Osteoblast (primary cell): Measurements from ENCODE around the gene ZBTB39. TPM values are rescaled to one million over a fixed set of nuclear protein-coding genes. Genes with fewer than 3 reads are reported as not detected.

Source experiments
- DNase-seq: peaks from one replicate; pipeline ENCODE4 v3.0.0; 2011; ENCODE audit warnings: low spot score, mixed read lengths; ENCODE audit not compliant: insufficient read length; ENCODE audit errors: missing footprints
- H2AFZ ChIP-seq: 2 replicates; pipeline ENCODE4 v1.6.0; 2011; ENCODE audit warnings: mild to moderate bottlenecking, low read length
- H3K27ac ChIP-seq: 2 replicates; pipeline ENCODE4 v1.5.1; 2011; ENCODE audit warnings: mild to moderate bottlenecking, low read depth, low read length, moderate library complexity
- H3K27me3 ChIP-seq: 2 replicates; pipeline ENCODE4 v1.6.0; 2012; ENCODE audit warnings: mild to moderate bottlenecking, control low read depth, inconsistent platforms, low read length, moderate library complexity; ENCODE audit not compliant: insufficient read depth
- H3K36me3 ChIP-seq: 2 replicates; pipeline ENCODE4 v1.5.1; 2011; ENCODE audit warnings: mild to moderate bottlenecking, low read length, control low read depth, moderate library complexity; ENCODE audit not compliant: insufficient read depth
- H3K4me1 ChIP-seq: 2 replicates; pipeline ENCODE4 v1.5.1; 2011; ENCODE audit warnings: mild to moderate bottlenecking, low read length, control low read depth, moderate library complexity; ENCODE audit not compliant: insufficient read depth
- H3K4me2 ChIP-seq: 2 replicates; pipeline ENCODE4 v1.6.0; 2011; ENCODE audit warnings: mild to moderate bottlenecking, low read length; ENCODE audit not compliant: insufficient read depth
- H3K4me3 ChIP-seq: fragments of 200-600 bp; sonication (generic); 3 replicates; pipeline ENCODE4 v1.5.1; 2012; ENCODE audit warnings: mild to moderate bottlenecking, low read length, inconsistent platforms; ENCODE audit not compliant: insufficient read depth
- H3K79me2 ChIP-seq: 2 replicates; pipeline ENCODE4 v1.6.0; 2012; ENCODE audit warnings: mild to moderate bottlenecking, low read length, control low read depth, inconsistent platforms; ENCODE audit not compliant: insufficient read depth
- H3K9me3 ChIP-seq: 2 replicates; pipeline ENCODE4 v1.5.1; 2011; ENCODE audit warnings: low read depth, low read length, control low read depth
- H4K20me1 ChIP-seq: 2 replicates; pipeline ENCODE4 v1.6.0; 2012; ENCODE audit warnings: mild to moderate bottlenecking, low read length, control low read depth; ENCODE audit not compliant: insufficient read depth
- total RNA-seq: library from RNA; depleted of rRNA; stranded (reverse); fragments of >200 nt; gene quantifications from 2 replicates; pipeline ENCODE4 v1.2.3, GENCODE V29; 2012
- TF ChIP-seq, protein P1 (sequence below): IDR thresholded peaks from 2 replicates; pipeline ENCODE4 v1.5.1; 2011; ENCODE audit warnings: mild to moderate bottlenecking, low read depth, low read length, moderate library complexity; ENCODE audit errors: extremely low read depth

The ZBTB39 gene
- total RNA-seq, 1 donor = 4.7 TPM

DNA sequence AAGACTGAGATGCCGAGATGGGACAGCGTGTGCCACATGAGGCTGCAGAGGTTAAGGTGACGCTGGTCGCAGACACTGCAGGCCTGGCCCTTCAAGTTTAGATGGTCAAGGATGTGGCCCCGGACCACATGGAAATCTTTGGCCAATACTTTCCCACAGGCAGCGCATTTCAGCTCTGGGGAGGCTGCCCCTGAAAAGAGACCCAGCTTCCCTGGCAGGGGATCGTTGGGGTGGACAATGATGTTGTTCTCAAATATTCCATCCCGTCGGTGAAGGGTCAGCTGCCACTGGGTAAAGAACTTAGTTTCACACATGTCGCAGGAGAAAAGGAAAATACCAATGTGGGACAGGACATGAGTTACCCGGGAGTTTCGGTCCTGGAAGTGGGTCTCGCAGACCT lies 3.0 kb downstream of the ZBTB39 start:
- Histone ChIP-seq H3K36me3 (peaks cover 26% of the 10 kb centered on the region), H3K4me1 (peaks cover 27% of the 10 kb centered on the region), H2AFZ (no peak overlapping the region), H3K27ac (no peak overlapping the region), H3K9me3 (no peaks in the 10 kb centered on the region), H4K20me1 (peaks cover 37% of the 10 kb centered on the region), H3K4me2 (no peak overlapping the region), H3K4me3 (no peak overlapping the region), H3K79me2 (peaks cover 44% of the 10 kb centered on the region), H3K27me3 (no peaks in the 10 kb centered on the region)
- TF ChIP-seq, protein P1, sequence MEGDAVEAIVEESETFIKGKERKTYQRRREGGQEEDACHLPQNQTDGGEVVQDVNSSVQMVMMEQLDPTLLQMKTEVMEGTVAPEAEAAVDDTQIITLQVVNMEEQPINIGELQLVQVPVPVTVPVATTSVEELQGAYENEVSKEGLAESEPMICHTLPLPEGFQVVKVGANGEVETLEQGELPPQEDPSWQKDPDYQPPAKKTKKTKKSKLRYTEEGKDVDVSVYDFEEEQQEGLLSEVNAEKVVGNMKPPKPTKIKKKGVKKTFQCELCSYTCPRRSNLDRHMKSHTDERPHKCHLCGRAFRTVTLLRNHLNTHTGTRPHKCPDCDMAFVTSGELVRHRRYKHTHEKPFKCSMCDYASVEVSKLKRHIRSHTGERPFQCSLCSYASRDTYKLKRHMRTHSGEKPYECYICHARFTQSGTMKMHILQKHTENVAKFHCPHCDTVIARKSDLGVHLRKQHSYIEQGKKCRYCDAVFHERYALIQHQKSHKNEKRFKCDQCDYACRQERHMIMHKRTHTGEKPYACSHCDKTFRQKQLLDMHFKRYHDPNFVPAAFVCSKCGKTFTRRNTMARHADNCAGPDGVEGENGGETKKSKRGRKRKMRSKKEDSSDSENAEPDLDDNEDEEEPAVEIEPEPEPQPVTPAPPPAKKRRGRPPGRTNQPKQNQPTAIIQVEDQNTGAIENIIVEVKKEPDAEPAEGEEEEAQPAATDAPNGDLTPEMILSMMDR = no peak
- no peak for DNase-seq

DNA sequence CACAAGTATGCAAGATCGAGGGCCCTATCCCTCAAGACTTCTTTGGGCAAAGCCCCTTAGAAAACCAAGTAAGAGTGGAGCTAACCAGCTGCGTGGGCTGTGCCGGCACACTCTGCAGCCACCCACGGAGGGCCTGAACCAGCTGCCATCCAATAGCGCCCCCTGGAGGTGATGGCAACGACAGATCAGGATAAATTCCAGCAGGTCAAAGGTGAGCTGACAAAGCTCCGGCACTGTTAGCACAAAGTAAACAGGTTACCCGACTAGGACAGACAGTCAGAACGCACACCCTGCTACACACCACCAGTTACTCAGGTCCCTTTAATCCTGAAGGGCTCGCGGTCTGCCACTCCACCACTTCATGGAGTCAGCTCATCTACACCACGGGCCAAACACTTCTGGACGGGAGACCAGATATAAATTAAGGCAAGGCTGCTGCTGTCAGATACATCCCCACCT lies 4.9 kb downstream of the ZBTB39 start:
- Histone ChIP-seq H3K36me3 (peaks cover 26% of the 10 kb centered on the region), H3K4me3 (no peak overlapping the region), H3K9me3 (no peaks in the 10 kb centered on the region), H2AFZ (no peak overlapping the region), H3K79me2 (peaks cover 51% of the 10 kb centered on the region), H3K27ac (no peak overlapping the region), H4K20me1 (peaks cover 49% of the 10 kb centered on the region), H3K4me1 (peaks cover 23% of the 10 kb centered on the region), H3K4me2 (no peak overlapping the region), H3K27me3 (no peaks in the 10 kb centered on the region)
- TF ChIP-seq, protein P1 = peak; percentile 77
- peak; percentile 92 for DNase-seq

DNA sequence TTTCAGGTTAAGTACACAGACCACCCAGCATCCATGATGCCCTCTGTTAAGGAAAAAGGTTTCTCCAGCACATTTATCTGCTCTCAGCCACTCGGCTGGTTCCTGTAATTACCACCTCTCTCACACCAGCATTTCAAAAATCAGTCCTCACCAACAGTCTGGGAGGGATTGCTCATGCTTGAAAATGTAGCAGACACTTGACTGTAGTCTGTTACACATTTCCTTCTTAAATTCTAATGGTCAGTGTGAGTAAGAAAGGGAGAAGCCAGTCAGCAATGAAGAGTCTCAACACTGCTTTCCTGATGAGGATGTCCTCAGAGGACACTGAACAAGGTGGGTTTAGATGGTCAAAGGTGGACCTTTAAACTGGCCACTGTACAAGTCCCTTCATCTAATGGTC lies 6.0 kb downstream of the ZBTB39 start:
- no peaks in the 10 kb centered on the region for H3K27me3 ChIP-seq
- no peak overlapping the region for H3K4me3 ChIP-seq
- peaks cover 45% of the 10 kb centered on the region for H3K79me2 ChIP-seq
- peaks cover 49% of the 10 kb centered on the region for H4K20me1 ChIP-seq
- TF ChIP-seq, protein P1 = no peak
- H3K9me3 ChIP-seq = no peaks in the 10 kb centered on the region
- H3K4me1 ChIP-seq = peaks cover 19% of the 10 kb centered on the region
- peaks cover 26% of the 10 kb centered on the region for H3K36me3 ChIP-seq
- peak; percentile 84 for DNase-seq
- no peak overlapping the region for H3K27ac ChIP-seq
- no peak overlapping the region for H2AFZ ChIP-seq
- H3K4me2 ChIP-seq = no peak overlapping the region

DNA sequence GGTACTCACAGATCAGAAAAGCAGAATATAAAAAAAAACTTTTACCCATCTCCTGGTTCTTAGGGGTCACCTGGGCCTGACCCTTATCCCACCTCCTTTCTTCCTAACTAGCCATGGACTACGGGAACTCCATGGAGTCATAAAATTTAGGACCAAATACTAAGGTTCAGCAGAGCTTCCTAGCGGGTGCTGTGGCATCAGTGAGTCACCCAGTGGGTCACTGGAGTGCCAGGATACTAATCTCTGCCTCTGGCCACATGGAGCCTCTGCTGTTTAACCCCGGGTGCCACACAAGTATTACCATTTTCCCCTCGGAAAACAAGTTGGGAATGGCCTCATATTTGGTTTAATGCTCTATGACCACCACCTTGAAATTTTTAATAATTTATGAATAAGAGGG lies 6.9 kb downstream of the ZBTB39 start:
- Histone ChIP-seq H3K36me3 (peaks cover 26% of the 10 kb centered on the region), H4K20me1 (peaks cover 49% of the 10 kb centered on the region)
- TF ChIP-seq, protein P1 = no peak

More for the DNA sequence above, 6.9 kb downstream of the ZBTB39 start:
- H3K79me2 ChIP-seq = peaks cover 36% of the 10 kb centered on the region
- no peaks in the 10 kb centered on the region for H3K27me3 ChIP-seq
- no peak overlapping the region for H3K27ac ChIP-seq
- H3K4me2 ChIP-seq = no peak overlapping the region
- H3K4me3 ChIP-seq = no peak overlapping the region
- peaks cover 14% of the 10 kb centered on the region for H3K4me1 ChIP-seq
- no peaks in the 10 kb centered on the region for H3K9me3 ChIP-seq
- H2AFZ ChIP-seq = no peak overlapping the region
- peak; percentile 87 for DNase-seq
